ENCODE data around the gene NR1D2.

- no peak for TF ChIP-seq CTCF (conservative IDR thresholded peaks at IDR 0.05; ENCODE audit: low read length)
- no peak for TF ChIP-seq EZH2phosphoT487 (IDR thresholded peaks at IDR 0.05; ENCODE audit: borderline replicate concordance, low read depth, low read length)
Measured at GRCh38 chr3:23919628-23920027, 25.5 kb upstream of the NR1D2 start.

Data from OCI-LY7 (cell line).